Endodermal cell (in vitro differentiated cells): ENCODE data around the gene RBM4B. TPM values are rescaled to one million over a fixed set of nuclear protein-coding genes. Genes with fewer than 3 reads are reported as not detected.

ENCODE experiments used
- DNase-seq: peaks from one replicate; pipeline ENCODE4 v3.0.0-alpha.2; 2017
- H3K27ac ChIP-seq: 2 replicates; pipeline ENCODE4 v1.5.1; 2013; ENCODE audit warnings: mild to moderate bottlenecking, low read depth, low read length, moderate library complexity
- H3K27me3 ChIP-seq: 2 replicates; pipeline ENCODE4 v1.6.1; 2013; ENCODE audit warnings: mild to moderate bottlenecking, low read length, moderate library complexity; ENCODE audit not compliant: insufficient read depth, control insufficient read depth, poor library complexity, severe bottlenecking
- H3K36me3 ChIP-seq: 2 replicates; pipeline ENCODE4 v1.7.0; 2013; ENCODE audit warnings: mild to moderate bottlenecking, low read length, moderate library complexity; ENCODE audit not compliant: control insufficient read depth, insufficient read depth
- H3K4me1 ChIP-seq: one replicate; pipeline ENCODE4 v1.7.0; 2013; ENCODE audit warnings: low read length; ENCODE audit not compliant: control insufficient read depth, insufficient read depth
- H3K4me3 ChIP-seq: 2 replicates; pipeline ENCODE4 v1.5.1; 2013; ENCODE audit warnings: mild to moderate bottlenecking, low read length, moderate library complexity
- H3K9ac ChIP-seq: 2 replicates; pipeline ENCODE4 v1.6.1; 2013; ENCODE audit warnings: mild to moderate bottlenecking, low read length, moderate library complexity; ENCODE audit not compliant: poor library complexity, severe bottlenecking; ENCODE audit errors: extremely low read depth
- H3K9me3 ChIP-seq: 2 replicates; pipeline ENCODE4 v1.6.1; 2013; ENCODE audit warnings: mild to moderate bottlenecking, low read length, moderate library complexity; ENCODE audit not compliant: control insufficient read depth
- H3K27ac Mint-ChIP-seq: 2 replicates; pipeline ENCODE4 v1.8.0; 2020; ENCODE audit warnings: mixed read lengths
- H3K27me3 Mint-ChIP-seq: 2 replicates; pipeline ENCODE4 v1.8.0; 2021; ENCODE audit warnings: mild to moderate bottlenecking, mixed read lengths; ENCODE audit not compliant: insufficient read depth
- H3K36me3 Mint-ChIP-seq: 2 replicates; pipeline ENCODE4 v1.8.0; 2020; ENCODE audit warnings: low read depth, mixed read lengths
- H3K4me1 Mint-ChIP-seq: 2 replicates; pipeline ENCODE4 v1.8.0; 2020; ENCODE audit warnings: mixed read lengths
- H3K4me3 Mint-ChIP-seq: 2 replicates; pipeline ENCODE4 v1.8.0; 2020; ENCODE audit warnings: mild to moderate bottlenecking, moderate library complexity, mixed read lengths
- H3K9me3 Mint-ChIP-seq: 2 replicates; pipeline ENCODE4 v1.8.0; 2020; ENCODE audit warnings: mild to moderate bottlenecking, mixed read lengths
- CTCF ChIP-seq: fragments of 200-600 bp; sonication (generic); conservative IDR thresholded peaks from 2 replicates; pipeline ENCODE4 v1.5.0; 2021; ENCODE audit warnings: antibody characterized with exemption, mild to moderate bottlenecking
- WGBS, 2 experiments: methylation state at CpG; one replicate each; pipeline versions ENCODE4 v1.1.5 to v1.1.7; 2013; ENCODE audit warnings: missing lambda C conversion rate in 2 of 2, mixed read lengths in 1 of 2; ENCODE audit not compliant: insufficient coverage in 1 of 2, insufficient read length in 1 of 2; 5-methylcytosine and 5-hydroxymethylcytosine counted together
- total RNA-seq, 2 donors: library from RNA; stranded (reverse); fragmentation: NEBNext Ultra II Directional in 1 of 2; extraction: Animal tissue kit (Norgen Biotek cat#: 25700) in 1 of 2; gene quantifications; 2 replicates in 1 of 2; 3 replicates in 1 of 2; pipeline ENCODE4 v1.2.1, GENCODE V29; 2021

RBM4B gene
- total RNA-seq, 2 donors from 2014 or later = 23.3 to 28.5 TPM

GRCh38 chr11:66698491-66698890, 20.8 kb upstream of the RBM4B start:
- Histone ChIP-seq H3K36me3 (peaks cover 43% of the 10 kb centered on the region), H3K27me3 (no peaks in the 10 kb centered on the region)
- H3K4me3 Mint-ChIP-seq = no peak overlapping the region

GRCh38 chr11:66697988-66698387, 20.3 kb upstream of the RBM4B start:
- Mint-ChIP-seq H3K4me3 (no peak overlapping the region), H3K36me3 (peaks cover 47% of the 10 kb centered on the region), H3K9me3 (peaks cover 2% of the 10 kb centered on the region), H3K27ac (peak overlapping the region; percentile 10), H3K4me1 (no peaks in the 10 kb centered on the region), H3K27me3 (no peaks in the 10 kb centered on the region)
- 94 to 97% methylated on average over 6 of the region's 6 CpGs for WGBS, 2 experiments
- Histone ChIP-seq H3K4me1 (no peaks in the 10 kb centered on the region), H3K9ac (no peak overlapping the region), H3K27me3 (no peaks in the 10 kb centered on the region), H3K36me3 (peaks cover 47% of the 10 kb centered on the region), H3K4me3 (no peak overlapping the region), H3K27ac (no peak overlapping the region), H3K9me3 (no peaks in the 10 kb centered on the region)
- no peak for TF ChIP-seq CTCF
- no peak for DNase-seq

More at GRCh38 chr11:66698491-66698890, 20.8 kb upstream of the RBM4B start:
- TF ChIP-seq CTCF = no peak
- H3K9me3 ChIP-seq = no peaks in the 10 kb centered on the region
- no peak for DNase-seq
- H3K9ac ChIP-seq = no peak overlapping the region
- no peaks in the 10 kb centered on the region for H3K4me1 ChIP-seq
- H3K9me3 Mint-ChIP-seq = peaks cover 2% of the 10 kb centered on the region
- H3K27ac ChIP-seq = no peak overlapping the region
- H3K27ac Mint-ChIP-seq = no peak overlapping the region
- no peaks in the 10 kb centered on the region for H3K4me1 Mint-ChIP-seq
- 92 to 98% methylated on average over 8 to 9 of the region's 9 CpGs for WGBS, 2 experiments
- H3K27me3 Mint-ChIP-seq = no peaks in the 10 kb centered on the region
- H3K4me3 ChIP-seq = no peak overlapping the region
- H3K36me3 Mint-ChIP-seq = peaks cover 47% of the 10 kb centered on the region

- H3K4me1 ChIP-seq = no peaks in the 10 kb centered on the region
- 93 to 100% methylated on average over 8 to 9 of the region's 9 CpGs for WGBS, 2 experiments
- peaks cover 38% of the 10 kb centered on the region for H3K36me3 Mint-ChIP-seq
- no peaks in the 10 kb centered on the region for H3K4me1 Mint-ChIP-seq
- H3K36me3 ChIP-seq = peaks cover 59% of the 10 kb centered on the region
- H3K4me3 Mint-ChIP-seq = no peak overlapping the region
- no peak for DNase-seq
- no peak overlapping the region for H3K9ac ChIP-seq
- H3K9me3 Mint-ChIP-seq = peaks cover 2% of the 10 kb centered on the region
- H3K27ac Mint-ChIP-seq = no peak overlapping the region
- H3K27me3 ChIP-seq = no peaks in the 10 kb centered on the region
- no peak overlapping the region for H3K4me3 ChIP-seq
- no peak overlapping the region for H3K27ac ChIP-seq
- TF ChIP-seq CTCF = no peak
- no peaks in the 10 kb centered on the region for H3K9me3 ChIP-seq
- H3K27me3 Mint-ChIP-seq = no peaks in the 10 kb centered on the region
Measured at GRCh38 chr11:66696146-66696545, 18.5 kb upstream of the RBM4B start.
